Liver (tissue), 9 donors: Measurements from ENCODE around the gene LCA5. TPM values are rescaled to one million over a fixed set of nuclear protein-coding genes. Genes with fewer than 3 reads are reported as not detected.

Source experiments
- DNase-seq: peaks from one replicate; pipeline ENCODE4 v3.0.0-alpha.2; 2017; ENCODE audit warnings: low spot score
- H3K27ac ChIP-seq, 2 donors: one replicate each; pipeline ENCODE4 v1.7.0; 2013; ENCODE audit warnings: inconsistent platforms in 2 of 2, low read length in 2 of 2, control low read depth in 1 of 2, low read depth in 1 of 2, mild to moderate bottlenecking in 1 of 2
- H3K27me3 ChIP-seq, 4 donors: one replicate each; pipeline versions ENCODE4 v1.6.1 to v1.7.0; 2013; ENCODE audit warnings: low read length in 3 of 4, inconsistent platforms in 1 of 4, mild to moderate bottlenecking in 1 of 4, moderate library complexity in 1 of 4; ENCODE audit not compliant: control insufficient read depth in 4 of 4, insufficient read depth in 4 of 4
- H3K36me3 ChIP-seq, 4 donors: one replicate each; pipeline versions ENCODE4 v1.6.1 to v1.7.0; 2013; ENCODE audit warnings: low read length in 3 of 4, mild to moderate bottlenecking in 3 of 4, low read depth in 1 of 4, moderate library complexity in 1 of 4; ENCODE audit not compliant: control insufficient read depth in 4 of 4, insufficient read depth in 3 of 4
- H3K4me1 ChIP-seq, 4 donors: one replicate each; pipeline versions ENCODE4 v1.6.1 to v1.7.0; 2013; ENCODE audit warnings: low read length in 3 of 4, mild to moderate bottlenecking in 3 of 4, moderate library complexity in 1 of 4; ENCODE audit not compliant: control insufficient read depth in 4 of 4, insufficient read depth in 4 of 4
- H3K4me3 ChIP-seq, 3 donors: one replicate each; pipeline versions ENCODE4 v1.6.1 to v1.7.0; 2013; ENCODE audit warnings: low read length in 3 of 3, control low read depth in 1 of 3, low read depth in 1 of 3, mild to moderate bottlenecking in 1 of 3
- H3K9ac ChIP-seq, 2 donors: one replicate each; pipeline ENCODE4 v1.7.0; 2013; ENCODE audit warnings: low read length in 2 of 2, mild to moderate bottlenecking in 2 of 2, moderate library complexity in 2 of 2, control low read depth in 1 of 2, low read depth in 1 of 2
- H3K9me3 ChIP-seq, 4 donors: one replicate each; pipeline versions ENCODE4 v1.6.1 to v1.7.0; 2013; ENCODE audit warnings: low read length in 3 of 4; ENCODE audit not compliant: control insufficient read depth in 4 of 4
- ATF3 ChIP-seq: IDR thresholded peaks from 2 replicates; pipeline ENCODE4 v1.6.1; 2016; ENCODE audit warnings: antibody characterized with exemption
- FOXA1 ChIP-seq: IDR thresholded peaks from 2 replicates; pipeline ENCODE4 v1.6.1; 2016; ENCODE audit warnings: antibody characterized with exemption
- FOXA2 ChIP-seq: IDR thresholded peaks from 2 replicates; pipeline ENCODE4 v1.6.1; 2016; ENCODE audit warnings: antibody characterized with exemption
- GABPA ChIP-seq, 2 donors: IDR thresholded peaks in 1 of 2; conservative IDR thresholded peaks in 1 of 2; 2 replicates each; pipeline ENCODE4 v1.6.1; 2016; ENCODE audit warnings: antibody characterized with exemption in 2 of 2, mild to moderate bottlenecking in 1 of 2, moderate library complexity in 1 of 2
- HNF4A ChIP-seq, 2 donors: conservative IDR thresholded peaks; 2 replicates each; pipeline ENCODE4 v1.6.1; 2016; ENCODE audit warnings: antibody characterized with exemption in 2 of 2, mild to moderate bottlenecking in 2 of 2
- JUND ChIP-seq, 2 donors: IDR thresholded peaks; 2 replicates each; pipeline ENCODE4 v1.6.1; 2016; ENCODE audit warnings: antibody characterized with exemption in 2 of 2
- NR2F2 ChIP-seq: IDR thresholded peaks from 2 replicates; pipeline ENCODE4 v1.6.1; 2016; ENCODE audit warnings: antibody characterized with exemption
- RAD21 ChIP-seq, 2 donors: IDR thresholded peaks; 2 replicates each; pipeline ENCODE4 v1.6.1; 2016; ENCODE audit warnings: antibody characterized with exemption in 2 of 2, mild to moderate bottlenecking in 2 of 2
- REST ChIP-seq: IDR thresholded peaks from 2 replicates; pipeline ENCODE4 v1.6.1; 2016; ENCODE audit warnings: antibody characterized with exemption, mild to moderate bottlenecking
- RXRA ChIP-seq, 2 donors: IDR thresholded peaks; 2 replicates each; pipeline ENCODE4 v1.6.1; 2017 to 2018; ENCODE audit warnings: antibody characterized with exemption in 2 of 2, mild to moderate bottlenecking in 1 of 2
- TAF1 ChIP-seq: conservative IDR thresholded peaks from 2 replicates; pipeline ENCODE4 v1.6.1; 2016; ENCODE audit warnings: antibody characterized with exemption, mild to moderate bottlenecking
- ZBTB33 ChIP-seq: IDR thresholded peaks from 2 replicates; pipeline ENCODE4 v1.6.1; 2016; ENCODE audit warnings: antibody characterized with exemption
- WGBS: extraction: QIAGEN DNeasy Blood & Tissue Kit; methylation state at CpG from one replicate; pipeline ENCODE4 v1.1.7; 2013; 5-methylcytosine and 5-hydroxymethylcytosine counted together
- polyA plus RNA-seq, 2 donors: library from polyadenylated mRNA; stranded (reverse) in 1 of 2; unstranded in 1 of 2; fragments of 200-250 nt in 1 of 2; fragments of >200 nt in 1 of 2; fragmentation: Nextera tagmentation in 1 of 2; extraction: Ambion mirVana in 1 of 2; gene quantifications; one replicate each; pipeline versions ENCODE4 v1.2.1 to v1.2.3, GENCODE V29; 2013 to 2015
- total RNA-seq, 2 donors: library from RNA; depleted of rRNA; stranded (reverse); fragments of >200 nt; gene quantifications; one replicate each; pipeline ENCODE4 v1.2.3, GENCODE V29; 2014
- TF ChIP-seq, protein P1 (sequence below): fragments of 150-350 bp; IDR thresholded peaks from 2 replicates; pipeline ENCODE4 v1.5.1; 2017; ENCODE audit warnings: improper control_type of control experiment, low read depth, low read length; ENCODE audit not compliant: missing input control
- TF ChIP-seq, protein P2 (sequence below): IDR thresholded peaks from 2 replicates; pipeline ENCODE4 v1.6.1; 2016; ENCODE audit warnings: antibody characterized with exemption
- donor health status: healthy.
- donor health status: healthy.
- donor health status: healthy.
- donor health status: healthy.
- donor health status: healthy.

Gene LCA5
- total and polyA plus RNA-seq, 4 donors = 0.39 to 1.8 (median 0.65) TPM

GRCh38 chr6:79526897-79527296, 10.3 kb downstream of the LCA5 start:
- no peak for DNase-seq
- Histone ChIP-seq H3K27me3 (no peaks in the 10 kb centered on the region), H3K27ac (no peak overlapping the region), H3K9me3 (no peaks in the 10 kb centered on the region), H3K9ac (no peak overlapping the region), H3K4me1 (no peaks in the 10 kb centered on the region), H3K4me3 (no peak overlapping the region), H3K36me3 (no peaks in the 10 kb centered on the region)
- 97% methylated on average over 1 of the region's 1 CpG for WGBS
- TF ChIP-seq FOXA1 (no peak), REST (no peak), ATF3 (no peak), TAF1 (no peak), NR2F2 (no peak), ZBTB33 (no peak), RAD21 (IDR thresholded peaks at IDR 0.05) (no peak), JUND (IDR thresholded peaks at IDR 0.05) (no peak), HNF4A (conservative IDR thresholded peaks at IDR 0.05) (no peak)
- TF ChIP-seq, protein P1, sequence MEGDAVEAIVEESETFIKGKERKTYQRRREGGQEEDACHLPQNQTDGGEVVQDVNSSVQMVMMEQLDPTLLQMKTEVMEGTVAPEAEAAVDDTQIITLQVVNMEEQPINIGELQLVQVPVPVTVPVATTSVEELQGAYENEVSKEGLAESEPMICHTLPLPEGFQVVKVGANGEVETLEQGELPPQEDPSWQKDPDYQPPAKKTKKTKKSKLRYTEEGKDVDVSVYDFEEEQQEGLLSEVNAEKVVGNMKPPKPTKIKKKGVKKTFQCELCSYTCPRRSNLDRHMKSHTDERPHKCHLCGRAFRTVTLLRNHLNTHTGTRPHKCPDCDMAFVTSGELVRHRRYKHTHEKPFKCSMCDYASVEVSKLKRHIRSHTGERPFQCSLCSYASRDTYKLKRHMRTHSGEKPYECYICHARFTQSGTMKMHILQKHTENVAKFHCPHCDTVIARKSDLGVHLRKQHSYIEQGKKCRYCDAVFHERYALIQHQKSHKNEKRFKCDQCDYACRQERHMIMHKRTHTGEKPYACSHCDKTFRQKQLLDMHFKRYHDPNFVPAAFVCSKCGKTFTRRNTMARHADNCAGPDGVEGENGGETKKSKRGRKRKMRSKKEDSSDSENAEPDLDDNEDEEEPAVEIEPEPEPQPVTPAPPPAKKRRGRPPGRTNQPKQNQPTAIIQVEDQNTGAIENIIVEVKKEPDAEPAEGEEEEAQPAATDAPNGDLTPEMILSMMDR = no peak

DNA sequence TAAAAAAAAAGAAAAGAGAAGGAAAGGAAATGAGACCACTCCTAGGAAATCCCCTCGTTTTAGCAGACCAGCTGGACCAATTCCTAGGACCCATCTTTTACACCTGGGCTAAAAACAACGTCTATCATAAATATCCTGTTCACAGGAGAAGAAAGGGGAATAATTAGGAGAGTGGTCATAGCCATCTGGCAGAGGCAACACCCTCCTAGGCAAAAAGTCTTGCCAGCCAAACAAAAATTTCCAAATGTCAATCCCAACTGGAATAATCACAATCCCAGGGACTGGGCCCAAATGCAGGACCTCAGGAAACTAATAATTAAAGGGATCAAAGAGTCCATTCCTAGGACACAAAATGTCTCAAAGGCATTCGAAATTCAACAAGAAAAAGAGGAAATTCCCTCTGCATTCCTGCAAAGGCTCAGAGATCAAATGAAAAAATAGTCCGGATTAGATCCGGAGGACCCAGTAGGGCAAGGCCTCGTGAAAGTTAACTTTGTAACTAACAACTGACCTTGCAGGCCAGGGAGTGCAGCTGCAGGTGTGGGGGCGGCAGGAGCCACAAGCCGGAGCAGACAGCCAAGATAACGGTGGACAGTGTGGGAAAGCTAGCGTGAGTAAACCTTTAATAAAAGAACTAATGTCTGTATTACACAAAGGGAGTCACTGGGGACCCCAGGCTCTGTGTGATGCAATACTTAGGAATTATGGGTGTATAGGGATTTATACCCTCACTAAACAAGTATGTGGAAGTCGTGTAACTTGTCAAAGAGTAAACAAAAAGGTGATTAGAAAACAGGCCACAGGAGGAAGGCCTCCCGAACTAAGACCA, 11.7 kb downstream of the LCA5 start:
- WGBS = 60% methylated on average over 12 of the region's 12 CpGs
- no peak for DNase-seq
- H3K4me1 ChIP-seq = no peaks in the 10 kb centered on the region
- no peaks in the 10 kb centered on the region for H3K27me3 ChIP-seq
- H3K36me3 ChIP-seq = no peaks in the 10 kb centered on the region
- H3K4me3 ChIP-seq = no peak overlapping the region
- H3K27ac ChIP-seq = no peak overlapping the region
- no peaks in the 10 kb centered on the region for H3K9me3 ChIP-seq
- no peak overlapping the region for H3K9ac ChIP-seq
- TF ChIP-seq GABPA (IDR thresholded peaks at IDR 0.05 in 1 of 2, conservative IDR thresholded peaks at IDR 0.05 in 1 of 2) (no peak), FOXA2 (no peak), ZBTB33 (no peak), RXRA (IDR thresholded peaks at IDR 0.05) (no peak), TAF1 (no peak)
- TF ChIP-seq, protein P1 = no peak
- TF ChIP-seq, protein P2, sequence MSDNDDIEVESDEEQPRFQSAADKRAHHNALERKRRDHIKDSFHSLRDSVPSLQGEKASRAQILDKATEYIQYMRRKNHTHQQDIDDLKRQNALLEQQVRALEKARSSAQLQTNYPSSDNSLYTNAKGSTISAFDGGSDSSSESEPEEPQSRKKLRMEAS = no peak
